Ovary (tissue), 9 donors: ENCODE measurements around the gene CP. TPM values are rescaled to one million over a fixed set of nuclear protein-coding genes. Genes with fewer than 3 reads are reported as not detected.

Source experiments
- DNase-seq, 5 donors: peaks; one replicate each; pipeline ENCODE4 v3.0.0-alpha.2; 2019 to 2020
- H3K27ac ChIP-seq, 2 donors: fragments of 200-600 bp; one replicate each; pipeline versions ENCODE4 v1.5.1 to v1.8.0; 2019 to 2022
- H3K27me3 ChIP-seq: fragments of 200-600 bp; one replicate; pipeline ENCODE4 v1.8.0; 2022
- H3K36me3 ChIP-seq: fragments of 200-600 bp; sonication (generic); one replicate; pipeline ENCODE4 v1.5.1; 2019
- H3K4me1 ChIP-seq: one replicate; pipeline ENCODE4 v1.8.1; 2013; ENCODE audit warnings: mild to moderate bottlenecking, moderate library complexity; ENCODE audit not compliant: insufficient read depth
- H3K4me3 ChIP-seq: fragments of 200-600 bp; sonication (generic); one replicate; pipeline ENCODE4 v1.5.1; 2017
- H3K9me3 ChIP-seq, 2 donors: fragments of 200-600 bp in 1 of 2; sonication (generic) in 1 of 2; one replicate each; pipeline versions ENCODE4 v1.5.1 to v1.8.1; 2013 to 2019; ENCODE audit warnings: mild to moderate bottlenecking in 1 of 2, moderate library complexity in 1 of 2
- CTCF ChIP-seq, 3 donors: fragments of 450-650 bp in 2 of 3; fragments of 200-600 bp in 1 of 3; IDR thresholded peaks; one replicate each; pipeline versions ENCODE4 v1.5.1 to v1.8.0; 2016 to 2022; ENCODE audit warnings: antibody characterized with exemption in 3 of 3, mild to moderate bottlenecking in 1 of 3
- EP300 ChIP-seq: sonication (generic); formaldehyde crosslinking; IDR thresholded peaks from one replicate; pipeline ENCODE4 v1.6.1; 2017; ENCODE audit warnings: antibody characterized with exemption
- POLR2A ChIP-seq: fragments of 450-650 bp; IDR thresholded peaks from one replicate; pipeline ENCODE4 v1.6.1; 2017; ENCODE audit warnings: antibody characterized with exemption, mild to moderate bottlenecking, moderate library complexity
- WGBS, 3 donors: extraction: QIAGEN DNeasy Blood & Tissue Kit in 1 of 3; methylation state at CpG; one replicate each; pipeline versions ENCODE4 v1.1.5 to v1.1.7; 2013 to 2017; 5-methylcytosine and 5-hydroxymethylcytosine counted together
- intact Hi-C, 4 donors: fragments of 100-400 bp; cut with DNase I; formaldehyde crosslinking; loops; one replicate each; pipeline versions ENCODE4 v1.11.0 to v1.15.1; 2022 to 2023
- polyA plus RNA-seq, 2 donors: library from polyadenylated mRNA; stranded (reverse); fragments of 200-250 nt in 1 of 2; fragments of 350-450 nt in 1 of 2; fragmentation: Illumina TruSeq in 1 of 2; extraction: RNeasy Lipid Tissue Mini Kit (QIAGEN cat#74804) in 1 of 2; gene quantifications; one replicate each; pipeline ENCODE4 v1.2.3, GENCODE V29; 2013 to 2014
- total RNA-seq, 7 donors: library from RNA; depleted of rRNA in 2 of 7; stranded (reverse); fragments of >200 nt in 2 of 7; fragmentation: NEBNext Ultra II Directional in 3 of 7; extraction: Animal tissue kit (Norgen Biotek cat#: 25700) in 3 of 7; gene quantifications; one replicate each; pipeline versions ENCODE4 v1.1.0 to v1.2.4, GENCODE V29; 2016 to 2023
- donor health status: DM: no; HTN: no; CAD: no; lungs with moderate emphysema.
- donor health status: DM: no; HTN: no; CAD: no.
- donor health status: Bipolar disorder and iron deficiency.
- donor health status: DM: yes; HTN: yes; CAD: no.
- donor health status: DM: no; HTN: no; CAD: no.
- donor health status: DM: yes; HTN: yes; CAD: no.

The CP gene
- total and polyA plus RNA-seq, 9 donors: 0.40 to 90.3 (median 3.1) TPM

DNA sequence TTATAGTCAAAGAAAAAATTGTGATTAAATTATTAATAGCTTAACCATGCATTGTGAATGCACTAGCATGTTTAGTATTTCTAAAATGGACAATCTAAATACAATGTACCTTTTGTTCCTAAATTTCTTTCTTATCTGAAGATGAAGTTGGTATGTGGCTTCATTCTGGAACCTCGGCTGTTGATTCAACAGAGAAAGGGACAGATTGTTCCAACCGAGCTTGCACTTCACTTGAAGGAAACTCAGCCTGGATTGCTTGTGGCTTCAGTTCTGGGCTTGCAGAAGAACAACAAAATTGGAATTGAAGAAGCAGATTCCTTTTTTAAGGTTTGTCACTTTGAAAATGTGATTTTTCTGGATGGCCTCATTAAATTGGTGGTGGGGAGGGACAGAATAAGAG lies 59.6 kb downstream of the CP start:
- no peak for DNase-seq
- Histone ChIP-seq H3K27ac (no peak overlapping the region), H3K9me3 (no peaks in the 10 kb centered on the region), H3K36me3 (no peaks in the 10 kb centered on the region), H3K4me3 (no peak overlapping the region), H3K4me1 (no peaks in the 10 kb centered on the region), H3K27me3 (no peaks in the 10 kb centered on the region)
- TF ChIP-seq POLR2A: no peak
- TF ChIP-seq EP300: no peak
- TF ChIP-seq CTCF (IDR thresholded peaks at IDR 0.05): no peak
- WGBS, 3 donors: 66 to 87% (median 73%) methylated on average over 2 of the region's 2 CpGs
- intact Hi-C loops: no loop called here

DNA sequence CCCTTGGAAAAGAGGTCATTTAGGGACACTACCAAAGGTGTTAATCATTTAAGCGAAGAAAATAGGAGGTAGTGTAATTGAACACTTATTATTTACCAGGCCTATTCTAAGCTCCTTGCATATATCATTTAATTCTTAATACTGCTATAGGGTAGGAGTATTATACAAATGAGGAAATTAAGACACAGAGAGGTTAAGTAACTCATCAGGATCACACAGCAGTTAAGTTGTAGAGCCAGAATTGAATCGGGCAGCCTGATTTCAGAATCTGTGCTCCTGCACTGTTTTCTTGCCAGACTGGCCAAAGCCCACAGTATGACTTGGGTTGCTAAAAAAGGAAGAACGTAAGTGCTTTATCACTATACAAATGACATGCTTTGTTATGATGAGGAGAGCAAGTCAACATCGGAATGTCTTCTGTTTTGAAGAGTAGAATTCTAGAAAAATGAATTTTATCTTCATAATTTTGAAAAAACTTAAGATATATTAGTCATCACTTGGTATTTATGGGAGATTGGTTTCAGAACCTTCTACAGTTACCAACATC lies 60.8 kb downstream of the CP start:
- intact Hi-C loops: no loop called here
- H3K9me3 ChIP-seq: no peaks in the 10 kb centered on the region
- H3K4me3 ChIP-seq: no peak overlapping the region
- WGBS, 3 donors: 80 to 89% (median 85%) methylated on average over 4 of the region's 4 CpGs
- H3K27me3 ChIP-seq: no peaks in the 10 kb centered on the region
- TF ChIP-seq CTCF (IDR thresholded peaks at IDR 0.05): no peak
- TF ChIP-seq EP300: no peak
- no peak for TF ChIP-seq POLR2A
- H3K27ac ChIP-seq: no peak overlapping the region
- no peaks in the 10 kb centered on the region for H3K4me1 ChIP-seq
- no peak for DNase-seq
- H3K36me3 ChIP-seq: no peaks in the 10 kb centered on the region

GRCh38 chr3:149153402-149153801 lies 68.2 kb downstream of the CP start:
- Histone ChIP-seq H3K4me1 (no peaks in the 10 kb centered on the region), H3K4me3 (no peak overlapping the region), H3K36me3 (no peaks in the 10 kb centered on the region), H3K27me3 (no peaks in the 10 kb centered on the region), H3K9me3 (no peaks in the 10 kb centered on the region), H3K27ac (no peak overlapping the region)
- intact Hi-C loops: no loop called here
- TF ChIP-seq POLR2A (no peak), CTCF (IDR thresholded peaks at IDR 0.05) (no peak), EP300 (no peak)
- DNase-seq: no peak

- no peaks in the 10 kb centered on the region for H3K36me3 ChIP-seq
- H3K27me3 ChIP-seq: no peaks in the 10 kb centered on the region
- H3K4me3 ChIP-seq: no peak overlapping the region
- no peaks in the 10 kb centered on the region for H3K9me3 ChIP-seq
- intact Hi-C loops: no loop called here
- WGBS, 3 donors: 80 to 85% (median 84%) methylated on average over 2 of the region's 2 CpGs
- H3K27ac ChIP-seq: no peak overlapping the region
- DNase-seq: no peak
- no peaks in the 10 kb centered on the region for H3K4me1 ChIP-seq
- TF ChIP-seq CTCF (IDR thresholded peaks at IDR 0.05): no peak
- TF ChIP-seq POLR2A: no peak
These were observed 69.2 kb downstream of the CP start for GRCh38 chr3:149152420-149152819.
